Lower leg skin (tissue), 4 donors: ENCODE measurements around the gene TENT4B. TPM values are rescaled to one million over a fixed set of nuclear protein-coding genes. Genes with fewer than 3 reads are reported as not detected.

Source experiments
- DNase-seq, 2 donors: peaks; one replicate each; pipeline ENCODE4 v3.0.0-alpha.2; 2019; ENCODE audit warnings: low spot score in 2 of 2
- H3K4me3 ChIP-seq: fragments of 200-600 bp; sonication (generic); 2 replicates; pipeline ENCODE4 v1.5.1; 2017; ENCODE audit warnings: mild to moderate bottlenecking, low read depth; ENCODE audit not compliant: poor library complexity, severe bottlenecking
- POLR2A ChIP-seq, 2 donors: fragments of 450-650 bp; IDR thresholded peaks; one replicate each; pipeline ENCODE4 v1.6.1; 2016 to 2017; ENCODE audit warnings: antibody characterized with exemption in 2 of 2, mild to moderate bottlenecking in 1 of 2, moderate library complexity in 1 of 2
- WGBS, 2 donors: methylation state at CpG; one replicate each; pipeline ENCODE4 v1.1.5; 2018; 5-methylcytosine and 5-hydroxymethylcytosine counted together
- intact Hi-C: fragments of 100-400 bp; cut with DNase I; formaldehyde crosslinking; loops from one replicate; pipeline ENCODE4 v1.15.0; 2023; ENCODE audit warnings: low total_unique reads
- total RNA-seq, 4 donors: library from RNA; depleted of rRNA; stranded (reverse); fragments of >200 nt; gene quantifications; one replicate each; pipeline ENCODE4 v1.1.0, GENCODE V29; 2016
- TF ChIP-seq, protein P1 (sequence below), 3 donors: fragments of 450-650 bp; IDR thresholded peaks; one replicate each; pipeline ENCODE4 v1.5.1; 2016; ENCODE audit warnings: antibody characterized with exemption in 3 of 3, mild to moderate bottlenecking in 3 of 3, moderate library complexity in 2 of 3

Gene TENT4B
- total RNA-seq, 4 donors from 2014 or later, result 9.1 to 14.7 (median 12.6) TPM

DNA sequence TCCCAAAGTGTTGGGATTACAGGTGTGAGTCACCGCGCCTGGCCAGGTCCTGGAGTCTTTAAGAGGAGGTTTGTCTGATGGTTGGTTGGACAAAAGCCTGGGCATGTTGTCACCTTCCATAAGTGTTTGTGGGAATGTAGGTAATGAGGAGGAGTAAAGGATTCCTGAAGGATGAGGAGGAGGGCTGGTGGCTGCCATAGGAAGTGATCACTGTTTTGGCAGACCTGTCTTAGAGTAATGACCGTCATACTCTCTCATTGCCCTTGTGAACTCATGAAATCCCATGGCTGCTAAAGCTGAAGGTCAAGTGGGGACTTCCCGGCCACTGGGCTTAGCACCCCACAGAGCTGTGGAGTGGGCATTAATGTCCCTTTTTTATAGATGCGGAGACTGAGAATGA is 40.5 kb downstream of the TENT4B start:
- no peak for DNase-seq
- WGBS, 2 donors, result 81 to 84% methylated on average over 5 of the region's 5 CpGs
- intact Hi-C loops, result no loop called here
- H3K4me3 ChIP-seq, result no peak overlapping the region
- TF ChIP-seq, protein P1, sequence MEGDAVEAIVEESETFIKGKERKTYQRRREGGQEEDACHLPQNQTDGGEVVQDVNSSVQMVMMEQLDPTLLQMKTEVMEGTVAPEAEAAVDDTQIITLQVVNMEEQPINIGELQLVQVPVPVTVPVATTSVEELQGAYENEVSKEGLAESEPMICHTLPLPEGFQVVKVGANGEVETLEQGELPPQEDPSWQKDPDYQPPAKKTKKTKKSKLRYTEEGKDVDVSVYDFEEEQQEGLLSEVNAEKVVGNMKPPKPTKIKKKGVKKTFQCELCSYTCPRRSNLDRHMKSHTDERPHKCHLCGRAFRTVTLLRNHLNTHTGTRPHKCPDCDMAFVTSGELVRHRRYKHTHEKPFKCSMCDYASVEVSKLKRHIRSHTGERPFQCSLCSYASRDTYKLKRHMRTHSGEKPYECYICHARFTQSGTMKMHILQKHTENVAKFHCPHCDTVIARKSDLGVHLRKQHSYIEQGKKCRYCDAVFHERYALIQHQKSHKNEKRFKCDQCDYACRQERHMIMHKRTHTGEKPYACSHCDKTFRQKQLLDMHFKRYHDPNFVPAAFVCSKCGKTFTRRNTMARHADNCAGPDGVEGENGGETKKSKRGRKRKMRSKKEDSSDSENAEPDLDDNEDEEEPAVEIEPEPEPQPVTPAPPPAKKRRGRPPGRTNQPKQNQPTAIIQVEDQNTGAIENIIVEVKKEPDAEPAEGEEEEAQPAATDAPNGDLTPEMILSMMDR (IDR thresholded peaks at IDR 0.05), result no peak
- no peak for TF ChIP-seq POLR2A (IDR thresholded peaks at IDR 0.05)

DNA sequence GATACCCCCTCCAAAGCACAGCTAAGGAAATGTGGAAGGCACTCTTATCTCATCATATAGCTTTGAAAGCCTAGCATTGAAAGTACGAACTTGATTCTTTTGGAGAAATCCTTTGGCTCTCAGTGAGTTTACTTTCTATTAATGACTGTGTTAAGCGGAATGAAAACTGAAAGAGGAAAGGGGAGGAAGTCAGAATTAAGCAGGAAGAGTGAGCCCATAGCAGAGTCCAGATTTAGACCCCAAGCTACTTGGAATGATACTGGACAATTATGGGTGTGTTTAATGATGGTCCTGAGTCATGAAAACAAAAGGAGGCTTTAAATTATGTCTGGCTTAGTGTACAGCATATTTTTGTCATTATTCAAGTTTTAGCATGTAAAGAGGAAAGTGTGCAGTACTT is 42.2 kb downstream of the TENT4B start:
- WGBS, 2 donors, result 25 to 26% methylated on average over 2 of the region's 2 CpGs
- intact Hi-C loops, result no loop called here

DNA sequence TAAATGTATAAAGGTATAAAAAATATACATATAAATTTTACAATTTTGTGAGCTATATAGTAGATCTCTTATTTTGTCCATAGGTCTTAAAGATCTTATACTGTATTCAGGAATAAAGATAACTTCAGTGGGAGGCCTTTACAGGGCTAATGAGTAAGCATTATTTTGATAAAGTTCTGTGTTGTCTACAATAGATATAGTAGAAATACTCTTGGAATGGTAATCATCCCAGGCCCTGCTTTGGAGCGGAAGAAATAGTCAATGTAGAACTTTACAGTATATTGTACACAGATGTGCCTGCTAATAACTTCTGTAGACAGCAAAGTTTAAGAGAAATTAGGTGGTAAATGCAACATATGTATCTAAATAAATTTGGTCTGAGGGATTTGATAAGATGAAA is 42.6 kb downstream of the TENT4B start:
- intact Hi-C loops, result no loop called here
- H3K4me3 ChIP-seq, result no peak overlapping the region
- TF ChIP-seq, protein P1 (IDR thresholded peaks at IDR 0.05), result no peak
- no peak for TF ChIP-seq POLR2A (IDR thresholded peaks at IDR 0.05)
- no peak for DNase-seq
- 77 to 83% methylated on average over 1 of the region's 1 CpG for WGBS, 2 donors

More for the DNA sequence above, 42.2 kb downstream of the TENT4B start:
- TF ChIP-seq, protein P1 (IDR thresholded peaks at IDR 0.05), result no peak
- no peak for TF ChIP-seq POLR2A (IDR thresholded peaks at IDR 0.05)
- no peak overlapping the region for H3K4me3 ChIP-seq
- DNase-seq, result no peak

DNA sequence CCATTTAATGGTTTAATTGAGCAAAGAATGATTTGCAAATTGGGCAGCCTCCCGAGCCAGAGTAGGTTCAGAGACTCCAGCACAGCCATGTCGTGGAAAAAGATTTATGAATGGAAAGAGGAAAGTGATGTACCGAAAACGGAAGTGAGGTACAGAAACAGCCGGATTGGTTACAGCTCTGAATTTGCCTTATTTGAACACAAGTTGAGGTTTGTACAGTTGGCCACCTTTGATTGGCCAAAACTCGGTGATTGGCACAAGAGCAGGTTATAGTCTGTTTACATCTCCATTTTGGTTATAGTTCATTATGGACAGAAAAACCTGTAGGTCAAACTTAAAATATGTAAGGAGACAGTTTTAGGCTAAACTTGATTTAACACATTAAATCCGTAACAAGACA is 44.5 kb downstream of the TENT4B start:
- intact Hi-C loops, result no loop called here
- no peak overlapping the region for H3K4me3 ChIP-seq
- DNase-seq, result no peak
- 89 to 92% methylated on average over 7 of the region's 7 CpGs for WGBS, 2 donors
- TF ChIP-seq, protein P1 (IDR thresholded peaks at IDR 0.05), result no peak
- no peak for TF ChIP-seq POLR2A (IDR thresholded peaks at IDR 0.05)

DNA sequence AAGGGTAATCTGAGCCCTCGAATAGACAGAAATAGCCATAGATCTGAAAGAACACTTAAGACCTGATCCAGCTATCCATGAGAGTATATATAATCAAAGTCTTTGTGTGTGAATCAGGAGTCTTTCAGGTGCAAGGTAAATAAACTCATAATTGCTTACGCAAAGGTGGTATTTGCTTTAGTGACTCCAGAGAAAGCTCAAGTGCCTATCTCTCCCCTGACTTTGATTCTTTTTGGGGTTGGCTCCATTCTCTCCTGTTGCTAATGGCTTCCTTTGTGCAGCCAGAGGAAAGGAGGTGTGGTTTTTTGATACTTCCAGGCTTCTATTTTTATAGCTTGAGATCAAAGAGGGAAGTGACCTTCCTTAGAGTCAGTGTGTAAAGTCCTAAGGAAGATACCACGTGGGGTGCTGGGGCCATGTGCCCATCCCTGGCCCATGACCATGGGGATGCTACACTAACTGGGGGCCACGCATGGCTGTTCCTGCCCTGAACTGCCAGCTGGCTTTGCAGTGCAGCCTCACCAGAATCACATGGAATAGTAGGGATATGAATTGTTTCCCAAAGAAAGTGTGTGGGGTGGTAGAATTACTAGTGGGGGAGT is 45.8 kb downstream of the TENT4B start:
- 65% methylated on average over 4 of the region's 4 CpGs for WGBS, 2 donors
- intact Hi-C loops, result no loop called here
- TF ChIP-seq POLR2A (IDR thresholded peaks at IDR 0.05), result no peak
- TF ChIP-seq, protein P1 (IDR thresholded peaks at IDR 0.05), result no peak
- DNase-seq, result no peak
- no peak overlapping the region for H3K4me3 ChIP-seq

DNA sequence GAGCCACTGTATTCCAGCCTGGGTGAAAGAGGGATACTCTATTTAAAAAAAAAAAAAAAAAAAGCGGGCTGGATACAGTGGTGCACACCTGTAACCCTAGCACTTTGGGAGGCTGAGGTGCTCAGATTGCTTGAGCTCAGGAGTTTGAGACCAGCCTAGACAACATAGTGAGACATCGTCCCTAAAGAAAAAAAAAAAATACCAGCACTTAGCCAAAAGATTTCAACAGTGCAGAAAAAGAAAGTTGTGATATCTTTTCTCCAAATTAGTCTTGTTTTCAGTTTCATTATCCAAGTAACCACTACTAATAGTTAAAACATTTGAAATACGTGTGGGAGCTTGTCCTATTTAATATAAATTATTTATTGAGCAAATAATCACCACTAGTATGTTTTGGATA is 48.7 kb downstream of the TENT4B start:
- TF ChIP-seq, protein P1 (IDR thresholded peaks at IDR 0.05), result no peak
- no peak for TF ChIP-seq POLR2A (IDR thresholded peaks at IDR 0.05)
- DNase-seq, result no peak
- no peak overlapping the region for H3K4me3 ChIP-seq
- WGBS, 2 donors, result 52 to 53% methylated on average over 3 of the region's 3 CpGs
- intact Hi-C loops, result no loop called here
